Peyer's patch (tissue), 4 donors: ENCODE results near the gene AKNA. TPM values are rescaled to one million over a fixed set of nuclear protein-coding genes. Genes with fewer than 3 reads are reported as not detected.

Source experiments
- DNase-seq, 3 donors: peaks; one replicate each; pipeline ENCODE4 v3.0.0-alpha.2; 2017 to 2019
- H3K27ac ChIP-seq, 4 donors: fragments of 200-600 bp; sonication (generic); one replicate each; pipeline ENCODE4 v1.5.1; 2016 to 2019
- H3K27me3 ChIP-seq, 2 donors: fragments of 200-600 bp; sonication (generic); one replicate each; pipeline ENCODE4 v1.5.1; 2019
- H3K36me3 ChIP-seq, 3 donors: fragments of 200-600 bp; sonication (generic); one replicate each; pipeline ENCODE4 v1.5.1; 2016 to 2019
- H3K4me1 ChIP-seq, 4 donors: fragments of 200-600 bp; sonication (generic); one replicate each; pipeline ENCODE4 v1.5.1; 2016 to 2019
- H3K4me3 ChIP-seq, 4 donors: fragments of 200-600 bp; sonication (generic); 1 replicate in 3 of 4; 2 replicates in 1 of 4; pipeline ENCODE4 v1.5.1; 2016 to 2019; ENCODE audit warnings: mild to moderate bottlenecking in 1 of 4
- H3K9me3 ChIP-seq, 4 donors: fragments of 200-600 bp; sonication (generic); one replicate each; pipeline ENCODE4 v1.5.1; 2016 to 2019; ENCODE audit warnings: mild to moderate bottlenecking in 1 of 4
- POLR2A ChIP-seq, 2 donors: fragments of 450-650 bp; IDR thresholded peaks; one replicate each; pipeline ENCODE4 v1.5.1; 2017; ENCODE audit warnings: antibody characterized with exemption in 2 of 2, mild to moderate bottlenecking in 2 of 2, moderate library complexity in 2 of 2
- total RNA-seq, 4 donors: library from RNA; depleted of rRNA; stranded (reverse); fragments of >200 nt; gene quantifications; one replicate each; pipeline ENCODE4 v1.1.0, GENCODE V29; 2016
- TF ChIP-seq, protein P1 (sequence below), 6 experiments: fragments of 450-650 bp in 4 of 6; fragments of 200-600 bp in 2 of 6; sonication (generic) in 1 of 6; IDR thresholded peaks; one replicate each; pipeline ENCODE4 v1.5.1; 2017 to 2019; ENCODE audit warnings: antibody characterized with exemption in 6 of 6, mild to moderate bottlenecking in 3 of 6, moderate library complexity in 1 of 6

AKNA gene
- total RNA-seq, 4 donors from 2014 or later = 41.7 to 174 (median 75.0) TPM

DNA sequence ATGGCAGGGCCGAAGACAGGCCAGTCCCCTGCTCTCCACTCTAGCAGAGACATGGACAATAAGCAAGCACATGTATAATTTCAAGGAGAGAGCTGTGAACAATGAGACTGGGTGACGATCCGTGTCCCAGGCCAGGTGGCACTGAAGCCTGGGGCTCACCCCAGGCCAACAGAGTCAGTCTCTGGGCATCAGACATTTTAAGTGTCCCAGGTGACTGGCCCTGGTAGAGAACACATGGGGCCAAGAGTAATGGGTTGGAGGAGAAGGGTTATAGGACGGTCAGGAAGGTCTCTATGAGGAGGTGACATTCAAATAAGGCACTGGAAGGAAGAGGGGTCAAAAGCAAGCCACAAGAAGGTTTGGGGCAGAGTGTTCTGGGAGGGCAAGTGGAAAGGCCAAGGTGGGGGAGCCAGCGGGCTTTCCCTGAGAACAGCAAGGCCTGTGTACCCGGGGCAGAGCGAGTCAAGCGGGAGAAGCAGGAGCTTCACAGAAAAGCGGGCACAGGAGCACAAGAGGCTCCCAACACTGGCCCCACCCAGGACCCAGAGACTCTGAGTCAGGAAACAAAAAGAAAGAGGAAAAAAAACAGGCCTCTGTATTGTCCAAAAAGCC lies 1.1 kb upstream of the AKNA start:
- H3K4me1 ChIP-seq = peaks cover 4 to 69% (median 40%) of the 10 kb centered on the region in 4 donors
- H3K36me3 ChIP-seq = no peaks in the 10 kb centered on the region
- H3K27ac ChIP-seq = peak overlapping the region; percentile 92 to 97 (median 94)
- DNase-seq = no peak
- no peaks in the 10 kb centered on the region for H3K27me3 ChIP-seq
- no peak for TF ChIP-seq POLR2A (IDR thresholded peaks at IDR 0.05)
- TF ChIP-seq, protein P1, sequence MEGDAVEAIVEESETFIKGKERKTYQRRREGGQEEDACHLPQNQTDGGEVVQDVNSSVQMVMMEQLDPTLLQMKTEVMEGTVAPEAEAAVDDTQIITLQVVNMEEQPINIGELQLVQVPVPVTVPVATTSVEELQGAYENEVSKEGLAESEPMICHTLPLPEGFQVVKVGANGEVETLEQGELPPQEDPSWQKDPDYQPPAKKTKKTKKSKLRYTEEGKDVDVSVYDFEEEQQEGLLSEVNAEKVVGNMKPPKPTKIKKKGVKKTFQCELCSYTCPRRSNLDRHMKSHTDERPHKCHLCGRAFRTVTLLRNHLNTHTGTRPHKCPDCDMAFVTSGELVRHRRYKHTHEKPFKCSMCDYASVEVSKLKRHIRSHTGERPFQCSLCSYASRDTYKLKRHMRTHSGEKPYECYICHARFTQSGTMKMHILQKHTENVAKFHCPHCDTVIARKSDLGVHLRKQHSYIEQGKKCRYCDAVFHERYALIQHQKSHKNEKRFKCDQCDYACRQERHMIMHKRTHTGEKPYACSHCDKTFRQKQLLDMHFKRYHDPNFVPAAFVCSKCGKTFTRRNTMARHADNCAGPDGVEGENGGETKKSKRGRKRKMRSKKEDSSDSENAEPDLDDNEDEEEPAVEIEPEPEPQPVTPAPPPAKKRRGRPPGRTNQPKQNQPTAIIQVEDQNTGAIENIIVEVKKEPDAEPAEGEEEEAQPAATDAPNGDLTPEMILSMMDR (IDR thresholded peaks at IDR 0.05) = no peak
- peak overlapping the region; percentile 56 to 80 (median 61) for H3K4me3 ChIP-seq
- H3K9me3 ChIP-seq = no peaks in the 10 kb centered on the region

- H3K9me3 ChIP-seq = no peaks in the 10 kb centered on the region
- H3K27ac ChIP-seq = peak overlapping the region; percentile 92 to 97 (median 94)
- no peaks in the 10 kb centered on the region for H3K36me3 ChIP-seq
- H3K4me3 ChIP-seq = peak overlapping the region; percentile 56 to 80 (median 61)
- peaks cover 4 to 69% (median 45%) of the 10 kb centered on the region in 4 donors for H3K4me1 ChIP-seq
- no peak for DNase-seq
- TF ChIP-seq, protein P1 (IDR thresholded peaks at IDR 0.05) = no peak
- TF ChIP-seq POLR2A (IDR thresholded peaks at IDR 0.05) = no peak
- H3K27me3 ChIP-seq = no peaks in the 10 kb centered on the region
Measured at GRCh38 chr9:114388357-114388682, 538 bp upstream of the AKNA start.

- H3K36me3 ChIP-seq = no peaks in the 10 kb centered on the region
- H3K4me1 ChIP-seq = peaks cover 4 to 71% (median 51%) of the 10 kb centered on the region in 4 donors
- no peaks in the 10 kb centered on the region for H3K9me3 ChIP-seq
- no peaks in the 10 kb centered on the region for H3K27me3 ChIP-seq
- TF ChIP-seq, protein P1 (IDR thresholded peaks at IDR 0.05) = peak in 3 of 6 experiments; percentile 39 to 50 (median 45)
- peak; percentile 23 to 44 for TF ChIP-seq POLR2A (IDR thresholded peaks at IDR 0.05)
- peak; percentile 54 to 82 (median 82) for DNase-seq
- peak overlapping the region; percentile 92 to 97 (median 94) for H3K27ac ChIP-seq
- H3K4me3 ChIP-seq = peak overlapping the region; percentile 56 to 80 (median 61)
Measured at GRCh38 chr9:114386886-114387679, 699 bp downstream of the AKNA start.

DNA sequence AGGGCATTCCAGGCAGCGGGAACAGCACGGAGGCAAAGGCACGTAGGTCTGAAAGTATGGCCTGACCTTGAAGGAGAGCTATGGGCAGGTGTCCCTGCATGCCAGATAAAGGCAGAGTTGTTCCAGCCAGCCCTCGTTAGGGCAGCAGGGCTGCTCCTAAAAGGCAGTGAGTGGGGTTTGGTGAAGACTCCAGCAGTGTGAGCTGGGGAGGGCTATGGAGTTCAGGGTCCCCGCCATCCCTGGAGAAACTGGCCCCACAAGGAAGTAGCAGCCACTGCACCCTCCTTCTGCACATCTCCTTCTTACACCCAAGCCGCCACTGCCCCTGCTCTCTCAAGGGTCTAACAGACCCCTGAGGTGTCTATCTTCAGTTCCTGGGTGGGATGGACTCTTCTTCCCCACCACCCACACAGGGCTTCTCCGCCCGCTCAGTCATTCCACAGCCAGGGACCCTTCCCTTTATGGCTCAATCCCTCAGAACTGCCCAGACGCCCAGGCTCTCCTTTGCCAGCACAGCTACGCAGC lies 1.4 kb downstream of the AKNA start:
- DNase-seq = peak in 1 of 3 donors; percentile 56
- Histone ChIP-seq H3K9me3 (no peaks in the 10 kb centered on the region), H3K36me3 (no peaks in the 10 kb centered on the region), H3K4me3 (peak overlapping the region; percentile 56 to 80 (median 61)), H3K27ac (peak overlapping the region; percentile 92 to 97 (median 94)), H3K27me3 (no peaks in the 10 kb centered on the region), H3K4me1 (peaks cover 4 to 66% (median 53%) of the 10 kb centered on the region in 4 donors)
- TF ChIP-seq POLR2A (IDR thresholded peaks at IDR 0.05) = no peak
- TF ChIP-seq, protein P1 (IDR thresholded peaks at IDR 0.05) = no peak

- H3K9me3 ChIP-seq = no peaks in the 10 kb centered on the region
- H3K27ac ChIP-seq = peak overlapping the region; percentile 92 to 97 (median 94)
- TF ChIP-seq, protein P1 (IDR thresholded peaks at IDR 0.05) = no peak
- TF ChIP-seq POLR2A (IDR thresholded peaks at IDR 0.05) = peak; percentile 66 to 82
- H3K36me3 ChIP-seq = peaks cover 0 to 7% (median 0%) of the 10 kb centered on the region in 3 donors
- H3K4me1 ChIP-seq = peaks cover 4 to 61% (median 45%) of the 10 kb centered on the region in 4 donors
- peak overlapping the region; percentile 56 to 80 (median 61) for H3K4me3 ChIP-seq
- no peaks in the 10 kb centered on the region for H3K27me3 ChIP-seq
- peak; percentile 66 to 97 (median 97) for DNase-seq
Measured at GRCh38 chr9:114385397-114386181, 2.2 kb downstream of the AKNA start.
